Measurements from ENCODE around the gene IL6ST. TPM values are rescaled to one million over a fixed set of nuclear protein-coding genes. Genes with fewer than 3 reads are reported as not detected.

Gene IL6ST
- total RNA-seq, 3 donors from 2014 or later: 573 to 722 (median 615) TPM

DNA sequence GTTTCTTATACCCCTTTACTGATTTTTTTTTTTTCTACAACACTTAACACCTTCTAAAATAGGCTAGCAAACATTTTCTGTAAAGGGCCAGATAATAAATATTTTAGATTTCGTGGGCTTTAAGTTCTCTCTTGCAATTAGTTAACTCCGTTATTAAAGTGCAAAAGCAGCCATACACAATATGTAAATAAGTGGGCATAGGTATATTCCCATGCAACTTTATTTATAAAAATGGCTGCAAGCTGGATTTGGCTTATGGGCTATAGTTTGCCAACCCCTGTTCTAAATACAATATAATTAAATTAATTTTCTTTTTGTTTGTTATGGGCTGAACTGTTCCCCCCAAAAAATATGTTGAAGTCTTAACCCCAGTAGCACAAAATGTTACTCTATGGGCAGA is 10.8 kb downstream of the IL6ST start:
- Histone ChIP-seq H3K4me1 (peaks cover 0 to 7% of the 10 kb centered on the region in 2 donors), H3K27ac (no peak overlapping the region), H3K36me3 (peaks cover 2% of the 10 kb centered on the region), H3K4me3 (no peak overlapping the region), H3K27me3 (no peaks in the 10 kb centered on the region), H3K9me3 (no peaks in the 10 kb centered on the region)
- TF ChIP-seq POLR2AphosphoS5 (IDR thresholded peaks at IDR 0.05) (no peak), POLR2A (IDR thresholded peaks at IDR 0.05) (no peak)
- TF ChIP-seq, protein P1, sequence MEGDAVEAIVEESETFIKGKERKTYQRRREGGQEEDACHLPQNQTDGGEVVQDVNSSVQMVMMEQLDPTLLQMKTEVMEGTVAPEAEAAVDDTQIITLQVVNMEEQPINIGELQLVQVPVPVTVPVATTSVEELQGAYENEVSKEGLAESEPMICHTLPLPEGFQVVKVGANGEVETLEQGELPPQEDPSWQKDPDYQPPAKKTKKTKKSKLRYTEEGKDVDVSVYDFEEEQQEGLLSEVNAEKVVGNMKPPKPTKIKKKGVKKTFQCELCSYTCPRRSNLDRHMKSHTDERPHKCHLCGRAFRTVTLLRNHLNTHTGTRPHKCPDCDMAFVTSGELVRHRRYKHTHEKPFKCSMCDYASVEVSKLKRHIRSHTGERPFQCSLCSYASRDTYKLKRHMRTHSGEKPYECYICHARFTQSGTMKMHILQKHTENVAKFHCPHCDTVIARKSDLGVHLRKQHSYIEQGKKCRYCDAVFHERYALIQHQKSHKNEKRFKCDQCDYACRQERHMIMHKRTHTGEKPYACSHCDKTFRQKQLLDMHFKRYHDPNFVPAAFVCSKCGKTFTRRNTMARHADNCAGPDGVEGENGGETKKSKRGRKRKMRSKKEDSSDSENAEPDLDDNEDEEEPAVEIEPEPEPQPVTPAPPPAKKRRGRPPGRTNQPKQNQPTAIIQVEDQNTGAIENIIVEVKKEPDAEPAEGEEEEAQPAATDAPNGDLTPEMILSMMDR (IDR thresholded peaks at IDR 0.05): no peak
- DNase-seq (ENCODE audit: low spot score in 2 of 2): no peak
- intact Hi-C loops (cut with DNase I; ENCODE audit: low total_unique reads): no loop called here

DNA sequence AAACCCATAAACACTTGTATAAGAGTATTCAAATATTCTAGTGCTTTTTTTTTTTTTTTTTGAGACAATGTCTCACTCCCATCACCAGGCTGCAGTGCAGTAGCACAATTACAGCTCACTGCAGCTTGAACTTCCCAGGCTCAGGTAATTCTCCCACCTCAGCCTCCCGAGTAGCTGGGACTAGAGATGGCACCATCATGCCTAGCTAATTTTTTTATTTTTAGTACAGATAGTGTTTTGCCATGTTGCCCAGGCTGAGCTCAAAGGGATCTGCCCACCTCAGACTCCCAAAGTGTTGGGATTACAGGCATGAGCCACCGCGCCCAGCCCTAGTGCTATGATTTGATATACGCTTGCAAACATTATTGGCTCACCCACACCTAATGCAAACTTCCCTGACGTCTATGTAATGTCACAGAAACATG is 11.8 kb downstream of the IL6ST start:
- intact Hi-C loops (cut with DNase I; ENCODE audit: low total_unique reads): no loop called here
- no peak overlapping the region for H3K27ac ChIP-seq
- peak overlapping the region in 1 of 3 donors; percentile 19 for H3K4me3 ChIP-seq
- H3K27me3 ChIP-seq: no peaks in the 10 kb centered on the region
- H3K4me1 ChIP-seq: peaks cover 0 to 7% of the 10 kb centered on the region in 2 donors
- no peaks in the 10 kb centered on the region for H3K9me3 ChIP-seq
- peaks cover 2% of the 10 kb centered on the region for H3K36me3 ChIP-seq
- no peak for TF ChIP-seq POLR2A (IDR thresholded peaks at IDR 0.05)
- TF ChIP-seq, protein P1 (IDR thresholded peaks at IDR 0.05): peak in 2 of 3 donors; percentile 27 to 30
- no peak for DNase-seq (ENCODE audit: low spot score in 2 of 2)

DNA sequence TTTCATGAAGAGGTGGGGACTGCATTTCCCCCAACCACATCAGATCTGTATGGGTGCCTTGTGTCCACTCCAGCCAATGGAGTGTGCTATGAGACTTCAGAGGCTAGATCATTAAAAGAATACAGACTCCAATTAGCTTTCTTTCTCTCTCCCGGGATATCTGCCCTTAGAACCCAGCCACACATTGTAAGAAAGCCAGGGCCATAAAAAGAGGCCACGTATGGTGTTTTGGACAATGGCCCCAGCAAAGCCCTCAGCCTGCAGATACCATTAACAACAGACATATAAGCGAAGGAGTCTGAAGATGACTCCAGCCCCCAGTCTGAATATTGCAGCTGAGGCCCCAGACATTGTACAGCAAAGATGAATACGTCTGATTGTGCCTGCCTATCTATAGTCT is 21.5 kb downstream of the IL6ST start:
- Histone ChIP-seq H3K27ac (no peak overlapping the region), H3K4me1 (no peaks in the 10 kb centered on the region), H3K27me3 (no peaks in the 10 kb centered on the region), H3K4me3 (no peak overlapping the region), H3K36me3 (no peaks in the 10 kb centered on the region), H3K9me3 (no peaks in the 10 kb centered on the region)
- TF ChIP-seq, protein P1 (IDR thresholded peaks at IDR 0.05): no peak
- no peak for TF ChIP-seq POLR2A (IDR thresholded peaks at IDR 0.05)
- TF ChIP-seq POLR2AphosphoS5 (IDR thresholded peaks at IDR 0.05): no peak
- intact Hi-C loops (cut with DNase I; ENCODE audit: low total_unique reads): no loop called here
- DNase-seq (ENCODE audit: low spot score in 2 of 2): no peak

DNA sequence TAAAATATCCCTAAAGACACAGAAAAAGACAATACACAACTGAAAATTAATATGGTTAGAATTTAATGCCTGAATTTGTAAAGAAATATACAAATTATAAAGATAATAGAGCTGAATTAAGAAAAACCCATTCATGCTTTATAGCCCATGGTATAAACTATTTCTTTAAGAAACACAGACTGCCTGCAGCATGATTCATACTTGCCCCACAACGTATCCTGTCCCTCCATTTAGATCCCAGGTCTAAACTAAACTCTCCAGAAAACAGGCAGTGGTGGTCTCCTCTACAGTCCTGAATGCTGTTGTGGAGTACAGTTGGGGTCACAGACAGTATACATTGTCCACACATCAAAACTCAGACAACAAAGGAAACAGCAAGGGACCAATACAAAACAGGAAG is 24.8 kb downstream of the IL6ST start:
- intact Hi-C loops (cut with DNase I; ENCODE audit: low total_unique reads): no loop called here
- TF ChIP-seq POLR2AphosphoS5 (IDR thresholded peaks at IDR 0.05) (no peak), POLR2A (IDR thresholded peaks at IDR 0.05) (no peak)
- TF ChIP-seq, protein P1 (IDR thresholded peaks at IDR 0.05): no peak

DNA sequence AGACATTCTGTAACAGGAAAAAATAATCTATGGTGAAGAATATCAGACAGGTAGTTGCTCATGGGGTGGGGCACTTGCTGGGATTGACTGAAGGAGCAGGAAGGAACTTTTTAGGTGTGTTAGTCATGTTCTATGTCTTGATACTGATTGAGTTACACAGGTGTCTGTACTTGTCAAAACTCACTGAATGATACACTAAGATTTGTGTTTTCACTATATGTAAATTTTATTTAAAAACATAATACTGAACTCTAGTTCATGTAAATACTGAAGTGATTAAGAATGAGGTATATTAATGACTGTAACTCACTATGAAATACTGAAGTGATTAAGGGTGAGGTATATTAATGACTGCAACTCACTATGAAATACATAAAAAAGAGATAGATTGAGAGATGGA is 28.5 kb downstream of the IL6ST start:
- no peaks in the 10 kb centered on the region for H3K4me1 ChIP-seq
- no peaks in the 10 kb centered on the region for H3K27me3 ChIP-seq
- no peak overlapping the region for H3K4me3 ChIP-seq
- H3K36me3 ChIP-seq: no peaks in the 10 kb centered on the region
- intact Hi-C loops (cut with DNase I; ENCODE audit: low total_unique reads): no loop called here
- no peak overlapping the region for H3K27ac ChIP-seq
- TF ChIP-seq, protein P1 (IDR thresholded peaks at IDR 0.05): no peak
- TF ChIP-seq POLR2A (IDR thresholded peaks at IDR 0.05): no peak
- TF ChIP-seq POLR2AphosphoS5 (IDR thresholded peaks at IDR 0.05): no peak
- H3K9me3 ChIP-seq: no peaks in the 10 kb centered on the region
- DNase-seq (ENCODE audit: low spot score in 2 of 2): no peak

More for the DNA sequence above, 24.8 kb downstream of the IL6ST start:
- Histone ChIP-seq H3K4me1 (no peaks in the 10 kb centered on the region), H3K27me3 (no peaks in the 10 kb centered on the region), H3K4me3 (no peak overlapping the region), H3K36me3 (no peaks in the 10 kb centered on the region), H3K27ac (no peak overlapping the region), H3K9me3 (no peaks in the 10 kb centered on the region)
- no peak for DNase-seq (ENCODE audit: low spot score in 2 of 2)

Data from breast epithelium (tissue), 4 donors.